ENCODE results near the gene MTCP1.

MTCP1 gene

DNA sequence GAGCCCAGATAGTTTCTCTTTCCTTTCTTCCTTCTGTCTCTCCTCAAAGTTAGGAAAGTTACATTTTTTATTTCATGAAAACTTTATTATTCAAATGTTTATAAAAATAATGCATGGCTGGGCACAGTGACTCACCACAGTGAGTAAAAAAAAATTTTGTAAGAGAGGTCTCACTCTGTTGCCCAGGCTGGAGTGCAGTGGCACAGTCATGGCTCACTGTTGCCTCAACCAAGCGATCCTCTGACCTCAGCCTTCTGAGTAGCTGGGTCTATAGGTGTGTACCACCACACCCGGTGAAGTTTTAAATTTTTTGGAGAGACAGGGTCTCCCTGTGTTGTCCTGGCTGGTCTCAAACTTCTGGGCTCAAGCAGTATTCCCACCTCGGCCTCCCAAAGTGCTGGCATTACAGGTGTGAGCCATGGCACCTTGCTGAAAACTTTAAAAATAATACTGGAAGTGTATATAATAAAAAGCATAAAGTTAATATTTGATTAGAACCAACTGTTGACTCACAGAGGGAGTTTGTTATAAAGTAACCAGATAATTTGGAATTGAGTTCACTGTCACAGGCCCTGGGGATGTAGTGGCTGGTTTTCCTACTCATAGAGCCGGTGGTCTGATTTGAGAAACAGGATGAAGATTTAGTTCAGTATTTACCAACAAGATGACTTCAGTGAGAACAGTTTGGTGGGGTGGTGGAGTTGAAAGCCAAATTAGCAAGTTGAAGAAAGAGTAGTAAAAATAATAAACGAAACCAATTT lies 18.0 kb downstream of the MTCP1 start:
- DNase-seq: no peak

DNA sequence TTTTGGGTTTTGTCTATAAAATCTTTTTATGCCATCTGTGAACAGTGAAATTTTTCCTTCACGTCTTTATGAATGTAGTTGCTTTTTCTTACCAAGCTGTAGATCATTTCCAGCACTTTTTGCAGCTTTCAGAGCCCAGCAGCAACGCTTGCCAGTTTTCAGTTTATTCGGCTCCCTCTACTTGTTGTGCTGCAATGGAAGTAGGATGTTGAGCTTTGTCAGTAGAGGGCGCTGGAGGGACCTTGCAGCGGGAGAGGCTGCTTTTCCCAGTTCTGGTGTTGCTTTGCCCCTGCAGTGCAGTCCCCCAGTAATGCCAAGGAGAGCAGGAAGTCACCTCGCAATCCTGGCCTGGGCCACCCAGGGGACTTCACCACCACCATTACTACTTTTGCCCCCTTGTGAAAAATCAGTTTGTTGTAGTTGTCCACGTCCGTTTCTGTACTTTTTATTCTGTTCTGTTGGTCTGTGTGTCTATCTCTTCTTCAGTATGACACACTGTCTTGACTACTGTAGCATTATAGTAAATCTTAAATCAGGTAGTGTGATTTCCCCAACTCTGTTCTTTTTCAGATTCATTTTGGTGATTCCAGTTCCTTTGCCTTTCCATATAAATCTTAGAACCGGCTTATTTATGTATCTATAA lies 21.8 kb downstream of the MTCP1 start:
- peak; percentile 10 for DNase-seq

GRCh38 chrX:155046811-155047528 lies 24.0 kb downstream of the MTCP1 start:
- DNase-seq: no peak

GRCh38 chrX:155046129-155046810 lies 24.7 kb downstream of the MTCP1 start:
- DNase-seq: no peak

GRCh38 chrX:155035688-155036087 lies 35.2 kb downstream of the MTCP1 start:
- no peak for DNase-seq

DNA sequence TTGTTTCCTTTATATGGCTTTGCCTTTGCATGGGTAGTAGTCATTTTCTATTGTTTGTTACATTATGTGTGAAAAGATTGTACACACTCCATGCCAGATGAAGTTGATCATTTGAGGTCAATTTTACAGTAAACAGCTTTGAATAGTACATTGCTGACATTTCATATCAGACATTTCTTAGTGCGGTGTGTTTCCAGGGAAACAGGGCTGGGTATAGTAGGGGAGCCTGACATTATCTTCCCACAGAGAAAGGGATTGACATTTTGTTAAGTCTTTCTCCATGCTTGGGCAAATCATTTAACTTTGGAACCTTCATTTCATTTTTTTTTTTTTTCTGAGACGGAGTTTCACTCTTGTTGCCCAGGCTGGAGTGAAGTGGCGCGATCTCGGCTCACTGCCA lies 39.3 kb downstream of the MTCP1 start:
- DNase-seq: no peak

GRCh38 chrX:155028877-155029291 lies 42.1 kb downstream of the MTCP1 start:
- no peak for DNase-seq

DNA sequence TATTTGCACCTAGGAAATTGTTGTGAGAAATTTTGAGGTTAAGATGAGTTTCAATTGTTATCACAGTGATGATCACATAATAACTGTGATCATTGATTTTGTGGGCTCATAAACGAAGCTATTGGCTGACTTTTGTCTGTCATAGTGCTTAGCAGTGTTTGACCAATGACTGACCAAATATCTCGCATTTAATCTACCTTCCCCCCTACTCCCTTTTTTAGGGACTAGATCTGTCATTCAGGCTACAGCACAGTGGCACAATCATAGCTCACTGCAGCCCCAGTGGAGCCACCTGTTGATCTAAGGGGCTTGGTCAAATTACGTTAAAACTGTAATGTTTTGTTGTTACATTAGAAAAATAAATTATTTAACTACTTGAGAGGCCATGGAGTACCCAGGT lies 42.8 kb downstream of the MTCP1 start:
- DNase-seq: peak; percentile 2

- peak; percentile 11 for DNase-seq
Observed at GRCh38 chrX:155027509-155028066, 43.3 kb downstream of the MTCP1 start.

GRCh38 chrX:155026727-155027508 lies 44.0 kb downstream of the MTCP1 start, which contains the start of gene FUNDC2:
Gene FUNDC2, plus strand, starts transcription at chrX:155026844. Its CDS starts 95 bp downstream, at chrX:155026939.
- DNase-seq: peak; percentile 91

GRCh38 chrX:155026420-155026726 lies 44.6 kb downstream of the MTCP1 start:
- no peak for DNase-seq

- DNase-seq: no peak
Observed at GRCh38 chrX:155023907-155024833, 46.8 kb downstream of the MTCP1 start.

DNA sequence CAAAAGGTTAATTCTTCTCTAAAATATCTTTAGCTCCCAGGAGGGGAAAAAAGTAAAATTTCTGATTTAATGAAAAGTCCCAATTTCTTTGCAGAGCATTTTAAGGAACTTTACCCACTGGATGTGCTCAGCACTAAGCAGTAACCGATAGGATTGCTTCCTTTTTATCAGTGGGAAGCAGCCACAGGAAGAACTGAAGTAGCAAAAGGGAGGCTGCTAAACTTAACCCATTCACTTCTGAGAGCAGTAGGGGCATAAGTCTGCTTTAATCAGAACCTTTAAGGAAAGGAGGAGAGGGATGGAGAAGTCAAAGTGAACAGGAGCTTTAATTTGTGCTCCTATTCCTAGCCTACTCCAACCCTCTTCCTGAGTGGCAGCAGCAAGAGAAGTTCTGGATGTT lies 48.4 kb downstream of the MTCP1 start, which contains the start of gene F8:
TSS of gene F8 (minus strand) at position 139 of the 400 bp plus-strand sequence. CDS start 171 bp downstream, outside the sequence.
- no peak for DNase-seq

- DNase-seq: no peak
Observed at GRCh38 chrX:155020591-155020990, 50.3 kb downstream of the MTCP1 start.

Data from retina (tissue), 1 donor.